Stimulated activated CD8-positive, alpha-beta memory T cell treated with anti-CD3 and anti-CD28 coated beads, Interleukin-4, amount 100 ng/mL, for 1 hour (primary cell): ENCODE results near the gene ZNF195.
"Not testable (repeated sequence)": the region's sequence is repeated elsewhere in the genome, so short reads cannot be mapped to it uniquely, and the experiment has no call there.

Experiments
- DNase-seq, 2 donors: peaks; one replicate each; pipeline ENCODE4 v3.0.0-alpha.2; 2020; ENCODE audit warnings: low read depth in 2 of 2, low spot score in 1 of 2

Gene ZNF195

DNA sequence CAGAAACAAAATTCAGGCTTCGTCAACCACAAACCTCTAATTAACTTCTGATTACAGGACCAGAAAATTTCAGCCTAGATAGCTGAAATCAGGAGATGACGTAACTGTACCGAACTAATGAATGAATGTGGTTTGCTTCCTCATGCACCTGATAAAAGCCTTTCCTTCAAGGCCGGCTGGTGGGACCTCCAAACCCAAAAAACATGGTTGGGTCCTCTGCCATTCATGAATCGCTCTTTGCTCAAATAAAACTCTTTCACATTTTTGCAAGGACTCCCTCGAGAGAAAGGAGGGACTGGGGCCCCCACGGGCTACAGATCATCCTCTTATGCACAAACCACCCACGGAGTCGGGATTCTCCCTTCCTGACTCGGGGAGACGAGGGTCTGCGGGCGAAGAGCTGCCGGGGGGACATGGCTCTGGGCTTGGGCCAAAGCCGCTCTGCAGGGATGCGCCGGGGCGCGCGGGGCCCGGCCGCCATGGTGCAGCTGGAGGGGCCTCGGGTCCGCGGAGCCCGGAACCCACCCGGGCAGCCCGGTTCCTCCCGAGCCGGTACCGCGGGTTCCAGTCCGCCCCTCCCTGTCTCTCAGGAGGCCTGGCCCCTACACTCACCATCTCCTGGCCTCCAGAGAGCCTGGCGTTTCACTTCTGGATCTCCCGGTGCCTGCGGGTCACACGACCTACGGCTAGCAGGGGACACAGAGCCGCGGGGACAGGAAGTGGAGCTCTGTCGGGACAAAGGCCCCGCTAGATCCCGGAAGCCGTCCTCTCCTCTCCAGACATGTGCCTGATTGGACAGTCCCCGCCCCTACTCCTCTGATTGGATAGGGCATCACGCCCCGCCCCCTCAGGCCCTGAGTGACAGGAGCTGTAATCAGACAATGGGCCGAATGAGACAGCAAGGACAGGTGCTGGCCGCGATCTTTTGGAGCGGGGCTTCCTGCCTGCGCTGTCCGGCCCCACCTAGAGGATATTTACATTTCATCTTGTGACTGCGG lies at the start of gene ZNF195:
Gene ZNF195, minus strand, starts transcription at position 721 of the 998 bp plus-strand sequence. Its CDS starts 106 bp downstream, at position 615.
- peak; percentile 95 for DNase-seq

DNA sequence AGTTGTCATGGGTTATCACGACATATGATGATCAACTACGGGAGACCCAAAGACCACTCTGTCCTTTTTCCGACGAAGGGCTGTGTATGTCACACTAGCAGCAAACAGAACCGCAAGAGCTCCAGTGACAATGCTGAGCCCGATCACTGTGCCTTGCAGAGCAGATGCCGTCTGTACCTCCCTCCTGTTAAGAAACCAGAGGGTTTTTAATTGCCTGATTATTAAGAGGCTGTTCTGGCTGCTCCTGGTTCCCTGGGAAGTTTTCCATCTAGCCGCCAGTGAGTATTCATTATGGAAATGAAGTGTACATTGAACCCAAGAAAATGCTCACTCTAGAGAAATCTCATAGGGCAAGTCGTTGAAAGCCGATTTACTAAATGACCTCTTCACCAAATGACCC lies 49.1 kb upstream of the ZNF195 start:
- DNase-seq: not testable (repeated sequence)

DNA sequence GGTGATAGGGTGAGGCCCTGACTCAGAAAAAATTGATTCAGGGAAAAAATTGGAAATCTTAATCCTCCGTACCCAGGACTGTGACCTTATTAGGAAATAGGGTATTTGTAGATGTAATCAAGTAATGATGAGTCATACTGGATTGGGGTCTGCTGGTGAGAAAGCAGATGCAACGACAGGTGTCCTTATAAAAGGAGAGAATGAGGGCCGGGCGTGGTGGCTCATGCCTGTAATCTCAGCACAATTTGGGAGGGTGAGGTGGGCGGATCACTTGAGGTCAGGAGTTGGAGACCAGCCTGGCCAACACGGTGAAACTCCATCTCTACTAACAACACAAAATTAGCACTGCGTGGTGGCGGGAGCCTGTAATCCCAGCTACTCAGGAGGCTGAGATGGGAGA lies 47.6 kb upstream of the ZNF195 start:
- DNase-seq: not testable (repeated sequence)

DNA sequence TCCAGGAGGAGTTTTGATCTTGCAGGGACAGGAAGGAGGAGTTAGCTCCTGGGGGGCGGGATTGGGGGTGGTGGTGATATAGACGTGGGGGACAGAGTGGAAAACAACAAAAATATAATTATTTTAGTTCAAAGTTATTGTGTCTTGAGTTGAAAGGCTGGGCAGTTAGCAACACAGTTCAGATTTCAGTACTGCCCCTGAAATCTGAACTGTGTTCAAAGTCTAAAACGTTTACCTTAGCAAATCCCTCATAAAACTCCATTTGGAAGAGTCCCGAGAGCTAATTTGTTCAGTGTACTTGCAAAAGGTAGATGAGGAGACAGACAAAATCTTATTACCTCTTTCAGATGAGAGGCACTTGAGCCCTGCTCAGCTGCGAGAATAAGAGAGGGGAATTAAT lies 45.0 kb upstream of the ZNF195 start:
- not testable (repeated sequence) for DNase-seq

DNA sequence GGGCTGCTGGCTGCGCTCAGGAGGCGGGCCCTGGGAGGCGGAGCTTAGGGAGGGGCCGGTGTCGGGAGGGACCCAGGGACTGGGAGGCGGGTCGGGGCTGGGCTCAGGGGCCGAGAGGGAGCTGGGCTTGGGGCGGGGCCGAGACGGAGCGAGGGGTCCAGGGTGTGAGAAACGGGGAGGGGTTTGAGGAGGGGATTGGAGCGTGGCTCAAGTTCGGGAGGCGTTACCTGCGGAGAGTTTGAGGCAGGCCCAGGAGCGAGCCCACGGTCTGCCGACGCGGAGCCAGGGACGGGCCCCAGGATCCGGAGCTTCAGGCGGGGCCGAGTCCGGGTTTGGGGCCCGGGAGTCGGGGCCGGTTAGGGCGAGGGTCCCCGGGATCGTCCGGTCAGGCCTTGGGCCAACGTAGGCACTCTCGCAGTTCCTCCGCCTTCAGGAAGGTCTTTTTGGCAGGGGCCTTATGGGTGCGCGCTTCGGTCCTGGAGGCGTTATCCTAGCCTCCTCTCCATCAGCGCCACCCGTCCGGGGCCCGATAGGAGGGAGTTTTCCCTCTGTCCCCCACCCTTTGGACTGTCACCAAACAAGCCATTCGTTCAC lies 44.3 kb upstream of the ZNF195 start:
- DNase-seq: not testable (repeated sequence)

DNA sequence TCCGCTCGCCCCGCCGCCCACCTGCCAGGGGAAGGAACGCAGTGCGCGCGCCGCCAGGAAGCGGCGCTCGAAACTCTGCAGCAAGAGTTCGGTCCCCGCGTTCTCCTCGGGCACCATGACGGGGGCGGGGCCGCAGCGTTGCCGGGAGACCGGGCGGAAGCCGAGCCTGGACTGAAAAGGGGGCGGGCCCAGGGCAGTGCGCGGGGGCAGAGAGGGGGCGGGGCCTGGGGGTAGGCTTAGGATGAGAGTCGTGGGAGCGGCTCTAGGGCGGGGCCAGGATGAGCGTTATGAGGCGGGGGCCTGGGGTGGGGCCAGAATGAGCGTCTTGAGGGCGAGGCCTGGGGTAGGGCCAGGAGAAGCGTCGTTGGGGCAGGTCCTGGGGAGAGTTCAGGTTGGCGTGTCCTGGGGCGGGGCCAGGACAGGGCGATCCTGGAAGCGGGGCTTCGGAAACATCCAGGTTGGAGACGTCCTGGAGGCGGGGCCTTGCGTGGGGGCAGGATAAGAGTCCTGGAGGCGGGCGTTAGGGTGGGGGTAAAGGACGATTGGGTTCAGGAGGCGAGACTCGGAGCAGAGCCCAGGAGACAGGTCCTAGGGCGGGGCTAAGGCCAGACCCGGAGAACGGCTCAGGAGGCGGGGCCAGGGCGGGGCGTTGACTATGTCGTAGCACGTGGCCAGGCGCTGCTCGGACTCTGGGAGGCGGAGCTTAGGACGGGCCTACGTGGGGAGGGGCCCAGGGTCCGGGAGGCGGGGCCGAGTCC lies 43.6 kb upstream of the ZNF195 start:
- peak; percentile 92 to 96 for DNase-seq

DNA sequence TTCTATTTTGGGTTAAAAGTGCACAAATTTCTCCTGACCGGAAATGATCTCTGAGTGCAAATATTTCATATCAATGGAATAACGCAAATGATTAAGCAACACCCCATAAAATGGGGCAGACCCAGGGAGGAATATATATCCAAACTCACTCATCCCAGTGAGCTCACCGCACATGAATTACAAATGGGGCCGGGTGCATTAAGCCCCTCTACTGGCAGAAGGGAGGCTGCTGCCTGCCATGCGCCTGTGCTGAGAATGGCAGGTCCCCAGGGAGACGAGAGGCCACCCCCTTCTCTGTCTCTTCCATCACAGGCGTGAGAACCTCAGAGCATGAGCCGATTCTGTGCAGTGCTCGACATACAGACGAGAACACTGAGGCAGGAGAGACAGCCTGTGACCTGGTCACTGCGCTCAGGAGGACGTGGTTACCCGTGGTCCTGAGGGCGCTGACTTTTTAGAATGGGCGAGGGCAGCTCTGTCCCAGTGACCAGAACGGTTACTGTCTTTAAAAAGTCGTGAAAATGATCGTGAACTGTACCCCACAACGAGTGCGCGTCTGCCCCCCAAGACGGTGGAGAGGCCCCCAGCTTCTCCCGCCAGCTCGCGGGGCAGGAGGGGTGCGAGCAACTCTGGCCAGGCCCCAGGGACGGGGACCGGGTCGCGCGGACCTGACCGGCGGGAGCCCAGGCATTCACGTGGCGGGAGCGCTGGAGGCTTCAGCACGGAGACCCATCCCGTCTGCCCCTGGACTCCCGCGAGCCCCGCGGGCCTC lies 42.8 kb upstream of the ZNF195 start:
- peak in 1 of 2 donors; percentile 1 for DNase-seq

DNA sequence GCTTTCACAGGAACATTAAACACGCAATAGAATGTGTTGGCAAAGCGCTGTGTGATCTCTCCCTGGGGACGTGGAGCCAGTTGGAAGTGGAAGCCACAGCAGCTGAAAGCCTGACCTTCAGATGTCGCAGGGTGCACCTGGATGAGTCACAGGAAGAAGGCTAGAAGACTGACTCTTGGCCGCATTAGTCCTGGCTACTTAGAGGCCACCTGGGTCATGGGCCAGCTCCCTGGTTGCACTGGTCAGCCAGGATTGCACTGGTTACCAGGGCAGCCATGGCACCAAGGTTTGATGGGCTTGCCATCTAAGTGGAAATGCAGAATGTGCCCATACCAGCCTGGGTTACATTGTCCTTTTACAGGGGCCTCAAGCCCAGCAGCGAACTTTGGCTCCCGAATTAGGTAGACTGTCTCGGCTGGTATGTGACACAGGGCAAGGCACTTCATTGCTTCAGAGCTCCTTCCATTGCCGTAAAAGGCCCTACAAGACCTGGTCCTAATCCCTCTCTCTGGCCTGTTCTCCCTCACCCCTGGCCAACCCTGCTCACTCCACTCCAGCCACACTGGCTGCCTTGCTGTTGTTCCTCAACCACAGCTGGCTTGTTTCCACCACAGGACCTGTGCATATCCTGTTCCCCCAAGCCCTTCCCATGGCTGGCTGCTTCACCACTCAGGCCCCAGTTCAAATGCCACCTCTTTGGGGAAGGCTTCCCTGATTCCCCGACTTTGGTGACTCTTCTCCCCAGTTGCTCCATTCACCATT lies 41.5 kb upstream of the ZNF195 start:
- not testable (repeated sequence) for DNase-seq

DNA sequence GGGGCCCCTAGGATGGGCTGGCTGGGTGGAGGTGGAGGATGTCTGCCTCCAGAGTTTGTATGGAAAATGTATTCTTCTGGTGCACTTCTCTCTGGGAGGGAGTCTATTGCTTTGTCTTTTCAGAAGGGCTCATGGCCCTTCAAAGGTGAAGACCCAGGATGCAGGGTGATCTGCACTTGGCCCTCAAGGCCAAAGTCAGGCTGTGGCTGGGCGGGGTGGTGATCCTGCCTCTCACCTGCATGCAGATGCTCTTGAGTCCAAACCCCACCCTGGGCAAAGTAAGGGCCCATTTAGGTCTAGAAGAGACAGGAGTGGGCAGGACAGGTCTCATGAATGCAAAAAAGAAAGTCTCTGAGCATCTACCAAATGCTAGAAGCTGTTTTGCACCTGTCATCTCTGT lies 40.5 kb upstream of the ZNF195 start:
- not testable (repeated sequence) for DNase-seq

DNA sequence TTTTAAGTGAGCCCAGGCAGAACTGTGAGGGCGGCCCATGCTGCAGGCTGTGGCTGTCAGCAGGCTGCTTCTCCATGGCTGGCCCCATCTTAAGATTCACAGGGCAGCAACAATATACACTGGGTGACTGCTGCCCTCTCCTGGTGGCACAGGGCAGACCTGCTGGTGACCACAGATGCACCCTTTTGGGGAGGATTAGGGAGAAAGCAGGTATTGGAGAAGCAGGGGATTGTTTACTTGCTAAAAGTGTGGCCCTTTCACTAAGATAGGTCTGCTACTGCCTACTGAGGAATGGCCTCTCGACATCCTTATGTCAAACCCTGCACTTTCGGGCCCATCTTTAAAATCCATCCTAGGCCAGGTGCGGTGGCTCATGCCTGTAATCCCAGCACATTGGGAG lies 38.1 kb upstream of the ZNF195 start:
- peak; percentile 14 to 37 for DNase-seq

DNA sequence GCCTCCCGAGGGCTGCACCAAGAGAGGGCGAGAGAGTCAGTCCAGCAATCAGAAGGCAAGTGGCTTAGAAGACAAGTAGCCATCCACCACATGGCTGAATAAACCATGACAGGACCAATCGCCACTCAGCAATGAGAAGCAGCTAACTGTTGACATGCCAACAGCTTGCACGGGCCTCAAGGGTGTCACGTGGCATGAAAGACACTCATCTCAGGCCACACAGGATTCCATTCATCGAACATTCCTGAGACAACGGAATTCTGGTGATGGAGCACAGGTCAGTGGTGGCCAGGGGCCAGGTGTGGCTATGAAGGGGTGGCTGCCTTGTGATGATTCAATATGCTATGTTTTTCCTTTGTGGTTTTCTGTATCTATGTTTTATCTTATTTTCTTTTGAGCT lies 36.4 kb upstream of the ZNF195 start:
- DNase-seq: not testable (repeated sequence)

DNA sequence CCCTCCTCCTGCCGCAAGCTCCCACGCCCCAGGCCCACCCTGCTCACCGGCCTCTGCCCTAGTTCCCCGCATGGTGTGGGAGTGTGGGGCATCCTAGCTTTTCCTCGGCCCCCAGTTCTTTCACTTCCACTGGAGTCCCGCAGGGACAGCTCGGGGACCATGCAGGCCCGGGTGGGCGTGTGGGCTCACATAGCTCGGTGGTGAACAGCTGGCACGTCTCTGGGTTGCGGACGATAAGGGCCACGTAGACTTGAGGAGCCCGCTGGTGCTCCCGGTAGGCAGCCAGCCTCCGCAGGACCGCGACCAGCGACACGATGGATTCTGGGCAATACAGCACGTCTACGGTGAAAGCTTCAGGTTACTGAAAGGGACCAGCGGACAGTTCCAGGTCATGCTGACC lies 34.7 kb upstream of the ZNF195 start:
- not testable (repeated sequence) for DNase-seq

DNA sequence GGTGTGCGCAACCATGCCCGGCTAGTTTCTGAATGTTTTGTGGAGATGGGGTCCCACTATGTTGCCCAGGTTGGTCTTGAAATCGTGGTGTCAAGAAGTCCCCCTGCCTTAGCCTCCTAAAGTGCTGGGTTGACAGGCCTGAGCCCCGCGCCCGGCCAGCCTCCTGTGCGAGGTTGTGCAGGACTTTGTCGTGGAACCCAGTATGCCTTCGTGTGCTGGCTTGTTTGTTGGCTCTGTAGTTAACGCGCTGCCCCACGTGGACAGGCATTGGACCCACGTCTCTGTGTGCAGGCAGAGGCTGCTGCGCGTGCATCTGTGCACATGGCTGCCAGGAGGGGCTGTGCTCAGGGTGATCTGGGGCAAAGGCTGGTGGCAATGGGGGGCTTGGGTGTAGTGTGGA lies 33.9 kb upstream of the ZNF195 start:
- DNase-seq: no peak

DNA sequence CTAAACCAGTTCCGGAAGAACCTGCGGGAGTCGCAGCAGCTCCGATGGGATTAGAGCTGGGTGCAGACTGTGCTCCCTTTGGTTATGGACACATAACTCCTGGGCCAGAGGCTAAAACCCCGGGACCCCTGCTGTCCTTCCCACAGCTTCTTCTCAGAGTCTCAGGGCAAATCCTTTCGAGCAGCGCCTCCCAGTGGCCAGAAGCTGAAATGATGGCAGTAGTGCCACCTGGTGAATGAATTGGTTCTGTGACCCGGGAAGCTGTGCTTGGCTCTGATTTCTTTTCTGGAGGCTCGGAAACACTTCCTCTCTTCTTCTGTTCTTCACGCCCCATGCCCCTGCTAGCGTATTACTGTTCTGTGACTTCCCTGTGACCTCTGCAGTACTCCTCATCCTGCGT lies 29.8 kb upstream of the ZNF195 start:
- peak; percentile 47 to 54 for DNase-seq

DNA sequence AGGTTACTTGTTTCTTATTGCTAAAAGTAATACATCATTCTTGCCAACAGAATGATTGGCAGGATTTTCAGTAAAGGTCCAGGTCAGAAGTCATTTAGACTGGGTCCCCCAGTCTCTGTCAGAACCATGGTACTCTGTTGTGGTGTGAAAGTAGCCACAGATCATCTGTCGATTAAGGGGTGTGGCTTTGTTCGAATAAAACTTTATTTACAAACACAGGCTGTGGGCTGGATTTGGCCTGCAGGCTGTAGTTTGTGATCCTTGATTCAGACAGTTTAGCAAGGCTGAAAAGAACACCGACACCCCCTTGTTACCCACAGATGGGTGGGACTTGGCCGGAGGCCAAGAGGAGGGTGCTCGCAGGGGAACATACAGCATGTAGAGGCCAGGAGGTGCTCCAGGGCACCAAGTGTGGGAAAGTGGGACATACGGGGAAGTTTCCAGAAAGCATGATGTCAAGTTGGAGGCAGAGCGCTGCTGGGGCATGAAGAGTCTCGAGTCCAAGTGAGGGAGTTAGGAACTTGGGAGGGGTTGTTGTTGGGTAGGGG lies 29.2 kb upstream of the ZNF195 start:
- DNase-seq: not testable (repeated sequence)

DNA sequence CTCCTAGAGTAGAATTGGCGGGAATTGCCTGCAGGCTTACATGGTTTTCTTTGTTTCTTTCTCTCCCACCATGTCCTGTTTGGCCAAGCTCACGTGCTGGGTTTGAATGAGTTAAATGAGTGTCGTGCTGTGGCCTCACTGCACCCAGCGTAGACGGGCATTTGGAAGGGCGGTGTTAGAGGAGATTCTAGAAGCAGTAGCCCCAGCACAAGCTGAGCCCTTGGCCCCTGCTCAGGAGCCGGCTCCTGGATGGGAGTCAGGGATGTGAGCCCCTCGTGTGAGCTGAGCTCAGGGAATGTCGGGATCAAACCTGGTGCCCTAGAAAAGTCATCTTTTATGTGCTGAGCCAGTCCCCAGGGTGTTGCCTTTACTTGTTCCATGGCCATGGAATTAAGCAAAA lies 28.0 kb upstream of the ZNF195 start:
- DNase-seq: not testable (repeated sequence)

DNA sequence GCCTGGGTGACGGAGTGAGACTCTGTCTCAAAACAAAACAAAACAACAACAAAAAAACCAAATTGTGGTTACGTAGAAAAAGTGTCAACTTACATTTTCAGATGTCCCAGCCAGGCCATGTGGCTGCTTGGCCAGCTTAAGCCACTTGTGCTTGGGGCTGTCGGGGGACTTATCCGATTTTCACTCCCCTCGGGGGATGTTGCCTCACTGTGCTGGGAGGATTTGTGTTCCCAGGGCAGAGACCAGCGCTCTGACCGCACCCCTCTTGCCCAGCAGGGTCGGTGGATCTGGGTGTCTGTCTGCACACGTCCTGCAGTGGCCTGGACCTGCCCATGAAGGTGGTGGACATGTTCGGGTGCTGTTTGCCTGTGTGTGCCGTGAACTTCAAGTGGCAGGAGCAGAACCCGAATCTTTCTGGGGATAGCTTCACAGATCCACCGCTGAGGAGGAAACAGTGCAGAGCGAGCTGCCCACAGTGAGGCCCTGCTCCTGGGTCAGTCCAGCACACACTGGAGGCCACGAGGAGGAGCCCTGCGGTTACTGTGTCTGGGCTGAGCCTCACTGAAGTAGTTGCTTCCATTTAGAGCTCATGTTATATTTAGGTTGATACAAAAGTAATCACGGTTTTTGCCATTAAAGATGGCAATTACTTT lies 27.4 kb upstream of the ZNF195 start:
- DNase-seq: not testable (repeated sequence)

DNA sequence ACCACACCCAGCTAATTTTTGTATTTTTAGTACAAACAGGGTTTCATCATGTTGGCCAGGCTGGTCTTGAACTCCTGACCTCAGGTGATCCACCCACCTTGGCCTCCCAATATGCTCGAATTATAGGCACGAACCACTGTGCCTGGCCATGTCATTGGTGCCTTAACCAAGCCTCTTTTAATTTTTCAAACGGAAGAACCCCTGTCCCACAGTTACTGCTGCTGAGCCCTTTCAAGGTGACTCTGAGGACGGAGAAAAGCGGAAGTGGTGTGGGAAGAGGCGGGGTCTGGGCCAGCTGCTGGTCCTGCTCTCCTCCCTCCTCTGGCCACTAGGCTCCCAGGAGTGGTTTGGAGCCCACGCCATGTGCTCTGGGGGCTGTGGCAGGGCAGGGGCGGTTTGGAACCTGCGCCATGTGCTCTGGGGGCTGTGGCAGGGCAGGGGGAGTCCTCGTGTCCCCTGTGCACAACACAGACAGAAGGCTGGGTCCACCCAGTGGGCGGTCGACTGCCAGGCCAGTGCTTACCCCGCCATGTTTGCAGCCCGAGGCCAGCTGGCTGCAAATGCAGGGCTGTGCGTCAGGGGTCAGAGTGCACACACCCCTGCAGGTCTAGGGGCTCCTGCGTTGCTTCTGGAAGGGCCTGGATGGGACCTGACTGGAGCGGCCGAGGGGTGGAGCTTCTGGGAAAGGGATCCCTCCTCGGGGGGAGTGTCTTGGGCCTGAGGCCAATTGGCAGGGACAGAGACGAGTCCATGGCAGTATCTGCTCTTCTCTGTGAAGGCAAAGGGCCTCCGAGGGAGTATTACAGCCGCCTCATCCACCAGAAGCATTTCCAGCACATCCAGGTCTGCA lies 25.4 kb upstream of the ZNF195 start:
- DNase-seq: not testable (repeated sequence)
